Loucy (cell line): Measurements from ENCODE around the gene RAB31.

ENCODE experiments used
- H2AFZ ChIP-seq: fragments of 200-600 bp; sonication (generic); 2 replicates; pipeline ENCODE4 v1.6.0; 2016; ENCODE audit warnings: antibody characterized with exemption, mild to moderate bottlenecking, low read length, moderate library complexity
- H3F3A ChIP-seq: fragments of 200-600 bp; 2 replicates; pipeline ENCODE4 v1.6.0; 2016; ENCODE audit warnings: antibody characterized with exemption, low read depth, mild to moderate bottlenecking
- H3K27me3 ChIP-seq: fragments of 200-600 bp; sonication (generic); 2 replicates; pipeline ENCODE4 v1.6.1; 2014; ENCODE audit warnings: low read length, mild to moderate bottlenecking; ENCODE audit not compliant: insufficient read depth, poor library complexity, severe bottlenecking
- H3K36me3 ChIP-seq: fragments of 200-600 bp; sonication (generic); 2 replicates; pipeline ENCODE4 v1.6.1; 2016; ENCODE audit warnings: low read length; ENCODE audit not compliant: insufficient read depth
- H3K4me1 ChIP-seq: fragments of 200-600 bp; sonication (generic); 2 replicates; pipeline ENCODE4 v1.5.1; 2014; ENCODE audit warnings: low read length, mild to moderate bottlenecking; ENCODE audit not compliant: insufficient read depth, poor library complexity, severe bottlenecking
- H3K4me2 ChIP-seq: fragments of 200-600 bp; sonication (generic); 2 replicates; pipeline ENCODE4 v1.6.0; 2014; ENCODE audit warnings: antibody characterized with exemption, low read length, low read depth, mild to moderate bottlenecking; ENCODE audit not compliant: poor library complexity, severe bottlenecking
- H3K4me3 ChIP-seq: fragments of 200-600 bp; sonication (generic); 2 replicates; pipeline ENCODE4 v1.5.1; 2014; ENCODE audit warnings: low read length, mild to moderate bottlenecking, mixed read lengths; ENCODE audit not compliant: poor library complexity, severe bottlenecking
- H3K79me2 ChIP-seq: fragments of 200-600 bp; sonication (generic); 2 replicates; pipeline ENCODE4 v1.6.1; 2014; ENCODE audit warnings: low read length; ENCODE audit not compliant: insufficient read depth
- H3K9ac ChIP-seq: fragments of 200-600 bp; sonication (generic); 2 replicates; pipeline ENCODE4 v1.6.0; 2014; ENCODE audit warnings: mild to moderate bottlenecking, low read depth, low read length, moderate library complexity; ENCODE audit not compliant: poor library complexity, severe bottlenecking
- H3K9me2 ChIP-seq: fragments of 200-600 bp; sonication (generic); replicated peaks from 2 replicates; pipeline ENCODE4 v1.6.1; 2016; ENCODE audit warnings: low read depth, low read length, mixed read lengths
- H3K9me3 ChIP-seq: fragments of 200-600 bp; sonication (generic); 2 replicates; pipeline ENCODE4 v1.6.1; 2014; ENCODE audit warnings: mild to moderate bottlenecking, antibody characterized with exemption, low read length, low read depth; ENCODE audit not compliant: insufficient read depth
- H4K20me1 ChIP-seq: fragments of 200-600 bp; sonication (generic); 2 replicates; pipeline ENCODE4 v1.6.0; 2014; ENCODE audit warnings: antibody characterized with exemption, low read length, mild to moderate bottlenecking; ENCODE audit not compliant: insufficient read depth, poor library complexity, severe bottlenecking
- CTCF ChIP-seq: fragments of 200-600 bp; sonication (generic); conservative IDR thresholded peaks from 2 replicates; pipeline ENCODE4 v1.5.1; 2014; ENCODE audit warnings: mild to moderate bottlenecking, antibody characterized with exemption, low read length
- EZH2phosphoT487 ChIP-seq: fragments of 200-600 bp; IDR thresholded peaks from 2 replicates; pipeline ENCODE4 v1.6.1; 2018; ENCODE audit warnings: antibody characterized with exemption, mild to moderate bottlenecking, moderate library complexity, borderline replicate concordance

Gene RAB31

GRCh38 chr18:9803698-9804516, 95.8 kb downstream of the RAB31 start:
- H3K79me2 ChIP-seq = no peaks in the 10 kb centered on the region
- no peaks in the 10 kb centered on the region for H4K20me1 ChIP-seq
- H3K4me3 ChIP-seq = no peak overlapping the region
- H3K27me3 ChIP-seq = no peaks in the 10 kb centered on the region
- H2AFZ ChIP-seq = no peak overlapping the region
- H3K9me3 ChIP-seq = no peaks in the 10 kb centered on the region
- no peaks in the 10 kb centered on the region for H3K36me3 ChIP-seq
- no peaks in the 10 kb centered on the region for H3K4me1 ChIP-seq
- H3K9me2 ChIP-seq = no peaks in the 10 kb centered on the region
- H3F3A ChIP-seq = no peaks in the 10 kb centered on the region
- no peak overlapping the region for H3K9ac ChIP-seq
- no peak overlapping the region for H3K4me2 ChIP-seq
- no peak for TF ChIP-seq EZH2phosphoT487
- TF ChIP-seq CTCF = no peak

- no peak overlapping the region for H3K4me3 ChIP-seq
- no peak overlapping the region for H3K4me2 ChIP-seq
- no peak overlapping the region for H3K9ac ChIP-seq
- no peaks in the 10 kb centered on the region for H3K4me1 ChIP-seq
- H3K9me3 ChIP-seq = no peaks in the 10 kb centered on the region
- no peaks in the 10 kb centered on the region for H4K20me1 ChIP-seq
- H3K9me2 ChIP-seq = no peaks in the 10 kb centered on the region
- TF ChIP-seq CTCF (no peak), EZH2phosphoT487 (no peak)
- H2AFZ ChIP-seq = no peak overlapping the region
- H3K27me3 ChIP-seq = no peaks in the 10 kb centered on the region
- H3K36me3 ChIP-seq = no peaks in the 10 kb centered on the region
- H3F3A ChIP-seq = no peaks in the 10 kb centered on the region
- H3K79me2 ChIP-seq = no peaks in the 10 kb centered on the region
Measured at GRCh38 chr18:9804517-9805104, 96.5 kb downstream of the RAB31 start.

- H3K9ac ChIP-seq = no peak overlapping the region
- H3K36me3 ChIP-seq = no peaks in the 10 kb centered on the region
- no peaks in the 10 kb centered on the region for H3K4me1 ChIP-seq
- H3K9me2 ChIP-seq = no peaks in the 10 kb centered on the region
- H3K4me2 ChIP-seq = no peak overlapping the region
- H2AFZ ChIP-seq = no peak overlapping the region
- no peaks in the 10 kb centered on the region for H3K9me3 ChIP-seq
- no peaks in the 10 kb centered on the region for H3K27me3 ChIP-seq
- no peaks in the 10 kb centered on the region for H3F3A ChIP-seq
- no peaks in the 10 kb centered on the region for H3K79me2 ChIP-seq
- no peaks in the 10 kb centered on the region for H4K20me1 ChIP-seq
- TF ChIP-seq CTCF = no peak
- no peak for TF ChIP-seq EZH2phosphoT487
- H3K4me3 ChIP-seq = no peak overlapping the region
Measured at GRCh38 chr18:9806905-9807304, 98.8 kb downstream of the RAB31 start.
